Nephron (organoid): ENCODE data around the gene ADARB1.

Experiments
- H3K27ac Mint-ChIP-seq, 3 experiments: 2 replicates each; pipeline ENCODE4 v1.8.0; 2020; ENCODE audit warnings: mixed read lengths in 3 of 3, mild to moderate bottlenecking in 2 of 3, moderate library complexity in 1 of 3
- H3K27me3 Mint-ChIP-seq: 2 replicates; pipeline ENCODE4 v1.8.0; 2021; ENCODE audit warnings: low read depth, mild to moderate bottlenecking, moderate library complexity, mixed read lengths
- H3K36me3 Mint-ChIP-seq: 2 replicates; pipeline ENCODE4 v1.8.0; 2020; ENCODE audit warnings: low read depth, mixed read lengths
- H3K4me1 Mint-ChIP-seq: 2 replicates; pipeline ENCODE4 v1.8.0; 2020; ENCODE audit warnings: mixed read lengths
- H3K4me3 Mint-ChIP-seq, 3 experiments: 2 replicates each; pipeline ENCODE4 v1.8.0; 2020; ENCODE audit warnings: mild to moderate bottlenecking in 3 of 3, mixed read lengths in 3 of 3, moderate library complexity in 2 of 3
- H3K9me3 Mint-ChIP-seq: 2 replicates; pipeline ENCODE4 v1.8.0; 2020; ENCODE audit warnings: mixed read lengths
- CTCF ChIP-seq, 3 experiments: fragments of 200-600 bp; sonication (generic); IDR thresholded peaks; one replicate each; pipeline ENCODE4 v1.5.0; 2021; ENCODE audit warnings: antibody characterized with exemption in 3 of 3; ENCODE audit not compliant: unreplicated experiment in 3 of 3

The ADARB1 gene

GRCh38 chr21:45051580-45052434, 22.6 kb upstream of the ADARB1 start:
- Mint-ChIP-seq H3K9me3 (peaks cover 12% of the 10 kb centered on the region), H3K27me3 (peaks cover 37% of the 10 kb centered on the region), H3K27ac (peak overlapping the region in 1 of 3 experiments; percentile 55), H3K36me3 (no peaks in the 10 kb centered on the region), H3K4me1 (peaks cover 23% of the 10 kb centered on the region), H3K4me3 (no peak overlapping the region)
- no peak for TF ChIP-seq CTCF (IDR thresholded peaks at IDR 0.05; ENCODE audit: unreplicated experiment in 3 of 3)

DNA sequence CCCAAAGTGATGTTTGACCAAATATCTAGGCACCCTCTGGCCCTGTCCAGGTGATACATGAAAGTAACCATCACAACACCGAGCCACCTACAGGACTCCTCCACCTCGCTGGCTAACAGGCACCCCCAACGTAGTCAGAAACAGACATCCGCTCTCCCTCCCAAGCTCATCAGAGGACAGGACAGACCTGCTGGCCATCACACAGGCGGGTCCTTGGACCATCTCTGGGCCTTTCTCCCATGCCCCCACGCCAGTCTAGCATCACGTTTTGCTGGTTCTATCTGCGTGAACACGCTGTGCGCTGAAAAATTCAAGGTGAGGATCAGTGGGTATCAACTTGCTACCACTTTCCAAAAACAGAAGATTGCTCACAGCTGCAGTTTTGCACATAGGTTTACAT, 21.4 kb upstream of the ADARB1 start:
- Mint-ChIP-seq H3K4me3 (no peak overlapping the region), H3K36me3 (no peaks in the 10 kb centered on the region), H3K27ac (no peak overlapping the region), H3K9me3 (peaks cover 2% of the 10 kb centered on the region), H3K4me1 (peaks cover 23% of the 10 kb centered on the region), H3K27me3 (peaks cover 40% of the 10 kb centered on the region)
- TF ChIP-seq CTCF (IDR thresholded peaks at IDR 0.05; ENCODE audit: unreplicated experiment in 3 of 3): no peak

DNA sequence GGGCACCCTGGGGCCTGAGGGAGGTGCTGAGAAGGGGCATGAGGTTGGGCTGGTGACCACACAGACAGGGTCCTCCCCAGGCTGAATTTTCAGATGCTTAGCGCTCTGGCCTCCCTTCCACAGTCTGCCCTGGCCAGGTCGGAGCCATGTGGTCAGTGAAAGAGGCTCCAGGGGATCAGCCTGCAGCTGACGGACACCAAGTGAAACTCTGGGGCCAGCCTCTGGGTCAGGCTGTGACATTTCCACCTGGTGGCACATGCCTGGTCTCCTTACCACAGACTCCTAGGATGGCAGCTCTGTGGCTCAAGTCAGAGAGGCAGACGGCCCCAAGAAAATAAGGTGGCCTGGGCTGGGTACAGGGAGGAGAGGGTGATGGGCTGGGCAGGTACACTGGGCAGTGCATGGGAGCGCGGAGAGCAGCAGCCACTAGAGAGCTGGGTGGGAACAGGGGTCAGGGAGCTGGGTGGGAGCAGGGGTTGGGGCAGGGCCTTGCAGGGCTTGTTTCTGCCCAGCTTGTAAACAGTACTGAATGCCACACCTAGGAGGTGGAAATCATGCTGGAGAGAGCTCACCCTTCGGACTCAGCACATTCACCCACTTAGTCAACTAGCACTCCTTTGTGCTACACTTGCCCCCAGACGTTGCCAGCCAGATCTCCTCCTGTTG, 20.7 kb upstream of the ADARB1 start:
- peaks cover 38% of the 10 kb centered on the region for H3K27me3 Mint-ChIP-seq
- no peak for TF ChIP-seq CTCF (IDR thresholded peaks at IDR 0.05; ENCODE audit: unreplicated experiment in 3 of 3)
- H3K4me3 Mint-ChIP-seq: no peak overlapping the region
- H3K36me3 Mint-ChIP-seq: no peaks in the 10 kb centered on the region
- H3K27ac Mint-ChIP-seq: no peak overlapping the region
- peaks cover 23% of the 10 kb centered on the region for H3K4me1 Mint-ChIP-seq
- H3K9me3 Mint-ChIP-seq: no peaks in the 10 kb centered on the region

DNA sequence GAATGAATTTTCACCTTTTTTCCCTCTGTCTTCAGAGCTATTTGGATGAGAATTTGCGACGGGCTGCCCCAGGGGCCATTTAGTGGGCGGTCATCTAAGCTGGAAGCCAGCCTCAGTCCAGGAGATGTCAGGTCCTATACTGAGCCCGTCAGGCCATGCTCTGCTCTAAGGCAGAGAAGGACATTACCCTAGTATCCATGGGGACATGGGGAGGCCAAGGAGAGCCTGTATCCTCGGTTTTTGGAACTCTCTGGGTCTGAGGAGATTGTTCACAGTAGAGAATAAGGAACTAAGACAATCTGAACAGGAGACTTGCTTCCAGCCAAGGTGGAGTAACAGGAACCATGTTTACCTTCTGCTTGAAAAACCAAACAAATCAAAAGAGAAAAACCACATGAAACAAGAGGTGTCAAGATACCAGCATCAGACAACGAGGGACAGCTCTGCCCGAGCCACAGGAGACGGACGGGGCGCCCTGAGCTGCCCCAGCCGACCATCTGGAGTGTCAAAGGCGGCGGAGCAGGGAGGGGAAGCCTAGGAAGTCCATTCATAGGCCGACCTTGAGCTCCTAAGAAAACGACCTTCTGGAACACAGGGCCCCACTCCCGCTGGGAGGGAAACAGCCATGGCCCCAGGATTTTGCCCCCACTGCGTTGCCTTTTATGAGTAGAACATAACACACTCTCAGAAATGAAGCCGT, 20.0 kb upstream of the ADARB1 start:
- Mint-ChIP-seq H3K4me1 (peaks cover 19% of the 10 kb centered on the region), H3K9me3 (no peaks in the 10 kb centered on the region), H3K27ac (no peak overlapping the region), H3K36me3 (no peaks in the 10 kb centered on the region), H3K27me3 (peaks cover 38% of the 10 kb centered on the region), H3K4me3 (no peak overlapping the region)
- TF ChIP-seq CTCF (IDR thresholded peaks at IDR 0.05; ENCODE audit: unreplicated experiment in 3 of 3): no peak

GRCh38 chr21:45054927-45055612, 19.3 kb upstream of the ADARB1 start:
- H3K27ac Mint-ChIP-seq: no peak overlapping the region
- no peak overlapping the region for H3K4me3 Mint-ChIP-seq
- peaks cover 12% of the 10 kb centered on the region for H3K4me1 Mint-ChIP-seq
- no peaks in the 10 kb centered on the region for H3K9me3 Mint-ChIP-seq
- peaks cover 38% of the 10 kb centered on the region for H3K27me3 Mint-ChIP-seq
- H3K36me3 Mint-ChIP-seq: no peaks in the 10 kb centered on the region
- no peak for TF ChIP-seq CTCF (IDR thresholded peaks at IDR 0.05; ENCODE audit: unreplicated experiment in 3 of 3)
